Spleen (tissue), 11 donors: ENCODE results near the gene S100Z. TPM values are rescaled to one million over a fixed set of nuclear protein-coding genes. Genes with fewer than 3 reads are reported as not detected.

Source experiments
- polyA plus RNA-seq, 3 donors: library from polyadenylated mRNA; stranded (reverse); fragments of 200-250 nt; gene quantifications; one replicate each; pipeline ENCODE4 v1.2.1, GENCODE V29; 2013
- small RNA-seq, 4 donors: library from RNA; depleted of rRNA; stranded (forward); fragments of <200 nt; gene quantifications; one replicate each; pipeline ENCODE3, GENCODE V24; 2016
- total RNA-seq, 7 donors: library from RNA; depleted of rRNA in 3 of 7; stranded (reverse); fragments of >200 nt in 3 of 7; fragmentation: NEBNext Ultra II Directional in 4 of 7; extraction: Animal tissue kit (Norgen Biotek cat#: 25700) in 4 of 7; gene quantifications; one replicate each; pipeline versions ENCODE4 v1.1.0 to v1.2.1, GENCODE V29; 2016 to 2021
- donor health status: healthy with polysubstance abuse.
- donor health status: DM: no; HTN: no; CAD: no; lungs with moderate emphysema.
- donor health status: DM: no; HTN: no; CAD: no.
- donor health status: Bipolar disorder and iron deficiency.
- donor health status: healthy.
- donor health status: DM: no; HTN: no; CAD: no.
- donor health status: DM: yes; HTN: yes; CAD: no.

Gene S100Z
- total and polyA plus RNA-seq, 10 donors = 2.2 to 21.7 (median 8.1) TPM

Small RNA genes within 50 kb of the gene (small RNA-seq; reads per million reads assigned to genes)
- gene RN7SL208P = 0 reads per million in 4 donors
- gene RNU6ATAC36P = 0 reads per million in 4 donors

Other genes starting within 250 kb of the S100Z start
- 1 to 10 TPM in 1 of 7 donors, under 1 TPM in 5, not detected in 1; 0.11 to 1.5 (median 0.40) TPM for gene F2RL2, start 226.6 kb upstream of the S100Z start, total RNA-seq
- gene F2RL2, start 226.6 kb upstream of the S100Z start, polyA plus RNA-seq = under 1 TPM; 0.04 to 0.08 (median 0.06) TPM
- gene F2R, start 133.9 kb upstream of the S100Z start, total RNA-seq = 100 to 1,000 TPM in 4 of 7 donors, 10 to 100 TPM in 3; 57.3 to 128 (median 111) TPM
- gene F2R, start 133.9 kb upstream of the S100Z start, polyA plus RNA-seq = 1 to 10 TPM; 4.7 to 9.0 (median 7.0) TPM
- gene F2RL1, start 31.0 kb upstream of the S100Z start, total RNA-seq = 1 to 10 TPM; 4.0 to 9.5 (median 7.3) TPM
- gene F2RL1, start 31.0 kb upstream of the S100Z start, polyA plus RNA-seq = under 1 TPM; 0.46 to 0.70 (median 0.48) TPM
- 100 to 1,000 TPM in 3 of 7 donors, 10 to 100 TPM in 4; 21.5 to 147 (median 98.5) TPM for gene CRHBP, start 103.0 kb downstream of the S100Z start, total RNA-seq
- gene CRHBP, start 103.0 kb downstream of the S100Z start, polyA plus RNA-seq = 10 to 100 TPM in 2 of 3 donors, 1 to 10 TPM in 1; 8.7 to 45.4 (median 17.2) TPM
- 10 to 100 TPM; 21.7 to 33.6 (median 31.9) TPM for gene AGGF1, start 180.4 kb downstream of the S100Z start, total RNA-seq
- gene AGGF1, start 180.4 kb downstream of the S100Z start, polyA plus RNA-seq = 10 to 100 TPM in 1 of 3 donors, 1 to 10 TPM in 2; 8.2 to 11.8 (median 9.8) TPM
- 10 to 100 TPM in 2 of 7 donors, 1 to 10 TPM in 5; 4.8 to 13.8 (median 8.1) TPM for gene ZBED3, start 237.3 kb downstream of the S100Z start, total RNA-seq
- 1 to 10 TPM; 1.6 to 2.5 (median 1.8) TPM for gene ZBED3, start 237.3 kb downstream of the S100Z start, polyA plus RNA-seq